GM12878 (cell line): ENCODE data around the gene RIC1. TPM values are rescaled to one million over a fixed set of nuclear protein-coding genes. Genes with fewer than 3 reads are reported as not detected.
A peak's percentile ranks its signal among the peaks of the same experiment; 100 is the strongest.

Source experiments
- ATAC-seq: fragments of 200-7000 bp; cut with Tn5 transposase; 3 replicates; pipeline ENCODE4 v1.9.1; 2020; ENCODE audit warnings: mild to moderate bottlenecking, moderate library complexity
- BruUV-seq: library from RNA; stranded (reverse); fragments of 400-500 nt; replicated peaks from 2 replicates; lab custom pipeline; 2021; lab: Mats Ljungman, UMichigan
- CTCF ChIA-PET: fragments of 300-600 bp; sonication (Branson Sonifier 250); formaldehyde crosslinking; extraction: SDS; loops from one replicate; lab custom pipeline; 2021; ENCODE audit warnings: inconsistent platforms; lab: Yijun Ruan, JAX
- POLR2A ChIA-PET: fragments of 350-600 bp; formaldehyde crosslinking; extraction: SDS; loops from one replicate; lab custom pipeline; 2021; ENCODE audit warnings: inconsistent platforms; lab: Charles Lee
- RAD21 ChIA-PET: fragments of 300-600 bp; sonication (Branson Sonifier 250); formaldehyde crosslinking; loops from one replicate; lab custom pipeline; 2023; ENCODE audit warnings: antibody characterized with exemption; ENCODE audit not compliant: unreplicated experiment; lab: Charles Lee
- SMC1A ChIA-PET: fragments of 300-600 bp; sonication (Branson Sonifier 250); formaldehyde crosslinking; loops from one replicate; lab custom pipeline; 2023; ENCODE audit not compliant: unreplicated experiment, uncharacterized antibody; lab: Charles Lee
- DNase-seq: peaks from one replicate; pipeline ENCODE4 v3.0.0-alpha.2; 2011; ENCODE audit warnings: low read depth, low spot score
- FAIRE-seq: peaks from 3 replicates; lab custom pipeline; 2011; peaks lifted over from hg19 to GRCh38; lab: Jason Lieb, UNC
- H2AFZ ChIP-seq: 2 replicates; pipeline ENCODE4 v1.6.0; 2011; ENCODE audit warnings: low read depth, low read length, control low read depth; ENCODE audit not compliant: control insufficient read depth
- H3K27ac ChIP-seq: 2 replicates; pipeline ENCODE4 v1.5.1; 2011; ENCODE audit warnings: control low read depth; ENCODE audit not compliant: control insufficient read depth, insufficient read depth
- H3K27me3 ChIP-seq, 2 experiments: replicated peaks in 1 of 2; 2 replicates each; pipeline versions ENCODE4 v1.6.0 to v1.6.1; 2011; ENCODE audit warnings: low read length in 1 of 2; ENCODE audit not compliant: control insufficient read depth in 2 of 2, insufficient read depth in 2 of 2
- H3K36me3 ChIP-seq, 2 experiments: 2 replicates each; pipeline ENCODE4 v1.5.1; 2011; ENCODE audit warnings: low read length in 1 of 2; ENCODE audit not compliant: control insufficient read depth in 2 of 2, insufficient read depth in 2 of 2
- H3K4me1 ChIP-seq: 2 replicates; pipeline ENCODE4 v1.6.1; 2011; ENCODE audit warnings: mild to moderate bottlenecking, low read length, moderate library complexity, mixed read lengths; ENCODE audit not compliant: control insufficient read depth, insufficient read depth
- H3K4me2 ChIP-seq: 2 replicates; pipeline ENCODE4 v1.6.0; 2011; ENCODE audit warnings: control low read depth; ENCODE audit not compliant: control insufficient read depth, insufficient read depth
- H3K4me3 ChIP-seq: fragments of 200-600 bp; sonication (generic); 2 replicates; pipeline ENCODE4 v1.5.1; 2016
- H3K79me2 ChIP-seq: 2 replicates; pipeline ENCODE4 v1.6.0; 2011; ENCODE audit warnings: low read length; ENCODE audit not compliant: control insufficient read depth, insufficient read depth
- H3K9ac ChIP-seq: 2 replicates; pipeline ENCODE4 v1.8.0; 2011; ENCODE audit warnings: low read length, control low read depth, mixed read lengths; ENCODE audit not compliant: control insufficient read depth, insufficient read depth
- H3K9me3 ChIP-seq: replicated peaks from 3 replicates; pipeline ENCODE4 v1.5.1; 2011; ENCODE audit warnings: mild to moderate bottlenecking, low read length; ENCODE audit not compliant: control insufficient read depth, insufficient read depth
- H4K20me1 ChIP-seq: 2 replicates; pipeline ENCODE4 v1.6.0; 2011; ENCODE audit not compliant: control insufficient read depth, insufficient read depth
- GABPA ChIP-seq: IDR thresholded peaks from 2 replicates; pipeline ENCODE4 v1.6.1; 2014; ENCODE audit warnings: antibody characterized with exemption, low read depth, mild to moderate bottlenecking, inconsistent platforms
- IKZF1 ChIP-seq: fragments of 450-650 bp; conservative IDR thresholded peaks from 2 replicates; pipeline ENCODE4 v1.6.1; 2017; ENCODE audit warnings: antibody characterized with exemption, mild to moderate bottlenecking
- IKZF2 ChIP-seq, 2 experiments: fragments of 450-650 bp; IDR thresholded peaks; 2 replicates each; pipeline ENCODE4 v1.6.1; 2017; ENCODE audit warnings: mild to moderate bottlenecking in 2 of 2, moderate library complexity in 2 of 2
- JUNB ChIP-seq: IDR thresholded peaks from 2 replicates; pipeline ENCODE4 v1.6.1; 2016; ENCODE audit warnings: antibody characterized with exemption, mild to moderate bottlenecking
- NFYA ChIP-seq: IDR thresholded peaks from 2 replicates; pipeline ENCODE4 v1.6.1; 2011; ENCODE audit warnings: low read depth, mild to moderate bottlenecking, low read length, improper control_type of control experiment, borderline replicate concordance
- PML ChIP-seq: IDR thresholded peaks from 2 replicates; pipeline ENCODE4 v1.6.1; 2012; ENCODE audit warnings: low read length, inconsistent platforms
- RBBP5 ChIP-seq: fragments of 200-600 bp; sonication (generic); conservative IDR thresholded peaks from 2 replicates; pipeline ENCODE4 v1.6.1; 2016
- RUNX3 ChIP-seq: IDR thresholded peaks from 2 replicates; pipeline ENCODE4 v1.6.1; 2012; ENCODE audit warnings: low read length, inconsistent platforms
- ZNF217 ChIP-seq: fragments of 450-650 bp; IDR thresholded peaks from 2 replicates; pipeline ENCODE4 v1.6.1; 2017; ENCODE audit warnings: antibody characterized with exemption, mild to moderate bottlenecking
- WGBS: methylation state at CpG from one replicate; pipeline ENCODE4 v1.1.6; 2016; ENCODE audit warnings: low lambda C conversion rate; ENCODE audit not compliant: insufficient replicate concordance, insufficient coverage; ENCODE audit errors: missing lambda C conversion rate; 5-methylcytosine and 5-hydroxymethylcytosine counted together
- in situ Hi-C: fragments of 300-500 bp; cut with MboI; formaldehyde crosslinking; loops from 9 replicates; pipeline ENCODE4 v1.14.3; 2018; ENCODE audit warnings: mixed read lengths
- intact Hi-C: fragments of 100-400 bp; cut with micrococcal nuclease; formaldehyde crosslinking; loops from one replicate; pipeline ENCODE4 v1.14.2; 2022; ENCODE audit not compliant: unreplicated experiment
- polyA plus RNA-seq, 11 experiments: library from polyadenylated mRNA; depleted of rRNA in 4 of 11; unstranded in 6 of 11; stranded (reverse) in 5 of 11; fragments of >200 nt; fragmentation: Nextera tagmentation in 4 of 11; fragmentation: Illumina TruSeq in 1 of 11; extraction: Ambion mirVana in 4 of 11; extraction: Trizol in 1 of 11; gene quantifications; 1 replicate in 1 of 11; 2 replicates in 10 of 11; pipeline versions ENCODE4 v1.2.1 to v1.2.3, GENCODE V29; 2011 to 2016; ENCODE audit warnings: inconsistent platforms in 2 of 11, missing spikeins in 2 of 11, low read depth in 1 of 11
- total RNA-seq, 4 experiments: library from RNA; depleted of rRNA in 3 of 4; stranded (reverse); fragments of >200 nt in 3 of 4; fragmentation: Illumina TruSeq in 1 of 4; extraction: Trizol in 1 of 4; gene quantifications; 2 replicates each; pipeline versions ENCODE4 v1.2.1 to v1.2.3, GENCODE V29; 2013 to 2021

The RIC1 gene
- total and polyA plus RNA-seq, 10 of the 15 experiments (the other 5 are each of a cell fraction or from before 2014, with no cell fraction given), result 6.2 to 59.8 (median 33.3) TPM

GRCh38 chr9:5632540-5632939 is 3.6 kb downstream of the RIC1 start (continued):
- TF ChIP-seq PML (no peak), RBBP5 (no peak)
- TF ChIP-seq, all 136 proteins: peak for 3

GRCh38 chr9:5633243-5633642 is 4.3 kb downstream of the RIC1 start:
- Histone ChIP-seq H3K4me1 (peaks cover 7% of the 10 kb centered on the region; the same call in 1 of the 2 replicates), H3K36me3 (peaks cover 0 to 2% of the 10 kb centered on the region in 2 experiments; a peak in 1 of 4 replicates), H4K20me1 (no peaks in the 10 kb centered on the region; the same call in 1 of the 2 replicates), H3K4me2 (peak overlapping the region; percentile 95), H3K79me2 (peaks cover 97% of the 10 kb centered on the region), H3K4me3 (peak overlapping the region; percentile 98), H3K27me3 (no peaks in the 10 kb centered on the region), H2AFZ (no peak overlapping the region), H3K9ac (no peak overlapping the region), H3K27ac (peak overlapping the region; percentile 45; the same call in 1 of the 2 replicates), H3K9me3 (peaks cover 27% of the 10 kb centered on the region)
- RAD21 ChIA-PET, result interaction anchor here (0.6 to 2.8 kb wide), 8 partner anchors 25 to 184 kb away, joined by 3 to 14 read pairs (median 5); partner anchors contain the start of genes CD274 and PDCD1LG2
- intact Hi-C loops (loop anchor here (5.0 kb wide), 2 partner anchors 64 to 79 kb away; no protein-coding TSS in a partner anchor), in situ Hi-C loops (no loop called here)
- BruUV-seq, result no TSS peak
- SMC1A ChIA-PET, result interaction anchor here (0.7 to 3.3 kb wide), 23 partner anchors 10 to 343 kb away, joined by 3 to 16 read pairs (median 6); no protein-coding TSS in a partner anchor
- CTCF ChIA-PET, result interaction anchor here (1.1 to 2.6 kb wide), 5 partner anchors 21 to 81 kb away, joined by 3 to 7 read pairs (median 6); no protein-coding TSS in a partner anchor
- TF ChIP-seq IKZF2 (IDR thresholded peaks at IDR 0.05), result 0 out of 4 replicates have a peak, but pooled peaks have one; percentile 7 to 16
- 0 out of 2 replicates have a peak, but pooled peaks have one; percentile 15 for TF ChIP-seq IKZF1
- TF ChIP-seq GABPA, result no peak
- no peak for TF ChIP-seq NFYA
- TF ChIP-seq JUNB, result peak; percentile 44; the same call in 1 of the 2 replicates
- peak; percentile 28; the same call in 1 of the 2 replicates for TF ChIP-seq RUNX3
- 0 out of 2 replicates have a peak, but pooled peaks have one; percentile 45 for TF ChIP-seq ZNF217
- FAIRE-seq (no peak), DNase-seq (no peak), ATAC-seq (peak; percentile 3; the same call in 2 of the 3 replicates)
- WGBS, result 50% methylated on average over 2 of the region's 2 CpGs
- POLR2A ChIA-PET, result interaction anchor here (1.0 to 2.5 kb wide), 5 partner anchors 10 to 183 kb away, joined by 3 to 9 read pairs (median 3); partner anchors contain the start of gene CD274
